Nephron progenitor cell (in vitro differentiated cells): ENCODE measurements around the gene RESP18.
A peak's percentile ranks its signal among the peaks of the same experiment; 100 is the strongest.

ENCODE experiments used
- DNase-seq: peaks from one replicate; pipeline ENCODE4 v3.0.0; 2021
- H3K27ac Mint-ChIP-seq: 2 replicates; pipeline ENCODE4 v1.8.0; 2021; ENCODE audit warnings: mild to moderate bottlenecking, moderate library complexity, mixed read lengths
- H3K27me3 Mint-ChIP-seq: 2 replicates; pipeline ENCODE4 v1.8.0; 2021; ENCODE audit warnings: mild to moderate bottlenecking, low read depth, mixed read lengths; ENCODE audit not compliant: poor library complexity
- H3K36me3 Mint-ChIP-seq: 2 replicates; pipeline ENCODE4 v1.8.0; 2021; ENCODE audit warnings: low read depth, mixed read lengths
- H3K4me1 Mint-ChIP-seq: 2 replicates; pipeline ENCODE4 v1.8.0; 2021; ENCODE audit warnings: mixed read lengths
- H3K4me3 Mint-ChIP-seq: 2 replicates; pipeline ENCODE4 v1.8.0; 2021; ENCODE audit warnings: mild to moderate bottlenecking, moderate library complexity, mixed read lengths
- H3K9me3 Mint-ChIP-seq: 2 replicates; pipeline ENCODE4 v1.8.0; 2021; ENCODE audit warnings: mild to moderate bottlenecking, moderate library complexity, mixed read lengths
- TF ChIP-seq, protein P1 (sequence below): fragments of 200-600 bp; sonication (generic); IDR thresholded peaks from 2 replicates; pipeline ENCODE4 v1.5.0; 2021; ENCODE audit warnings: antibody characterized with exemption

The RESP18 gene

DNA sequence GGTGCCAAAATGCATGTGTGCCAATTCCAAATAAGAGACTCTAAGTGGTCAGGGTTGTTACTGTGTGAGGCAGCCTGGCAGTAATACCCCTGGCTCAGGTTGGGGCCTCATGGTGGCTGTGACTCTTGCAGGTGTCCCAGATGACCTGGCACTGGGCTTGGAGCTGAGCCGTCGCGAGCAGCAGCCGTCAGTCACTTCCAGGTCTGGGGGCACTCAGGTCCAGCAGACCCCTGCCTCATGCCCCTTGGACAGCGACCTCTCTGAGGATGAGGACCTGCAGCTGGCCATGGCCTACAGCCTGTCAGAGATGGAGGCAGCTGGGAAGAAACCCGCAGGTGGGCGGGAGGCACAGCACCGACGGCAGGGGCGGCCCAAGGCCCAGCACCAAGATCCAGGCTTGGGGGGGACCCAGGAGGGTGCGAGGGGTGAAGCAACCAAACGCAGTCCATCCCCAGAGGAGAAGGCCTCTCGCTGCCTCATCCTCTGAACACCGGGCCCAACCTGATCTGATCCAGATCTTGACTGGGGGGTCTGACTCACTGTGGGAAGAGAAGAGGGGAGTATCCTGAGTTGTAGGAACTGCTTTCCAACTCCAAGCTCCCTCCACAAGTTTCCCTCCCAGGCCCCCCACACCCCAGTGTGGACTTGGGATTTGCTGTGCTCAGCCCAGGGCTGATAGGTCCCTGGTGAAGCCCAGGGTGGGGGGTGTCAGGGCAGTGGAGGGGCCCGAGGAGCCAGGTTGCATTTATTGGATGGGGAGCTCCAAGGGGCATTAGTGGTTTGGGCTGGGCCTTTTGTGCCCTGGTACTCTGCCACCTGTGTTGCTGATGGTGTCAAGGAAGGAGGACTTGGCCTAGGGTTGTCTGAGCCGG, 47.8 kb downstream of the RESP18 start:
- Mint-ChIP-seq H3K4me1 (peaks cover 46% of the 10 kb centered on the region), H3K9me3 (no peaks in the 10 kb centered on the region), H3K4me3 (no peak overlapping the region), H3K27ac (no peak overlapping the region), H3K27me3 (peaks cover 5% of the 10 kb centered on the region), H3K36me3 (peaks cover 10% of the 10 kb centered on the region)
- TF ChIP-seq, protein P1, sequence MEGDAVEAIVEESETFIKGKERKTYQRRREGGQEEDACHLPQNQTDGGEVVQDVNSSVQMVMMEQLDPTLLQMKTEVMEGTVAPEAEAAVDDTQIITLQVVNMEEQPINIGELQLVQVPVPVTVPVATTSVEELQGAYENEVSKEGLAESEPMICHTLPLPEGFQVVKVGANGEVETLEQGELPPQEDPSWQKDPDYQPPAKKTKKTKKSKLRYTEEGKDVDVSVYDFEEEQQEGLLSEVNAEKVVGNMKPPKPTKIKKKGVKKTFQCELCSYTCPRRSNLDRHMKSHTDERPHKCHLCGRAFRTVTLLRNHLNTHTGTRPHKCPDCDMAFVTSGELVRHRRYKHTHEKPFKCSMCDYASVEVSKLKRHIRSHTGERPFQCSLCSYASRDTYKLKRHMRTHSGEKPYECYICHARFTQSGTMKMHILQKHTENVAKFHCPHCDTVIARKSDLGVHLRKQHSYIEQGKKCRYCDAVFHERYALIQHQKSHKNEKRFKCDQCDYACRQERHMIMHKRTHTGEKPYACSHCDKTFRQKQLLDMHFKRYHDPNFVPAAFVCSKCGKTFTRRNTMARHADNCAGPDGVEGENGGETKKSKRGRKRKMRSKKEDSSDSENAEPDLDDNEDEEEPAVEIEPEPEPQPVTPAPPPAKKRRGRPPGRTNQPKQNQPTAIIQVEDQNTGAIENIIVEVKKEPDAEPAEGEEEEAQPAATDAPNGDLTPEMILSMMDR = no peak
- DNase-seq = no peak

DNA sequence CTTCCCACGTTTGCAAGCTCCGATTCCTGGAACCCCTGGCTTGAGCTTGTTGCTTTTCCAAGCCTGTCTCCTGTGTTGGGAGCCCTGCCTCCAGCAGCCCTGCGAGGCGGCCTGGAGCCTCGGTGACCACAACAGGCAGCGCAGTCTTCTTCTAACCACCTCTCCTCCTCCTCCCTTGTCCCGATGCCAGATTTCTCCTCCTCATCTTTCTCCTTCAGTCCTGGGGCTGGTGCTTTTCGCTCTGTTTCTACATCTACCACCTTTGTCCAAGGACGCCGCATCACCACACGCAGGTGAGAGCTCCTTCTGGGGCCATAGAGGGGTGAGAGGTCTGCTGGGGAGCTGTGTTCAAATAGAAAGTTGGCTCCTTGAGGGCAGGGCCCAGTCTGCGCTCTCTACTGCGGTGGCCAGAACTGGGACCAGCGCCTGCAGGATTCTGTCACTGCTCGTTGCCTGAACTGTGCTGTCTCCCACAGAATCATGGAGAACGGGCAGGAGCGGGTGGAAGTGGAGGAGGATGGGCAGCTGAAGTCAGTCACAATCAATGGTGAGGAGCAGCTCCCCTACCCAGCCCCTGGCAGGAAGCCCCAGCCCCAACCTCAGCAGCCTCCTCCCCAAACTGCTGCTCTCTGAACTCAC, 49.5 kb downstream of the RESP18 start:
- TF ChIP-seq, protein P1 = no peak
- H3K4me1 Mint-ChIP-seq = peaks cover 59% of the 10 kb centered on the region
- no peak overlapping the region for H3K27ac Mint-ChIP-seq
- no peak overlapping the region for H3K4me3 Mint-ChIP-seq
- H3K36me3 Mint-ChIP-seq = peaks cover 10% of the 10 kb centered on the region
- H3K27me3 Mint-ChIP-seq = peaks cover 5% of the 10 kb centered on the region
- H3K9me3 Mint-ChIP-seq = no peaks in the 10 kb centered on the region
- DNase-seq = no peak

DNA sequence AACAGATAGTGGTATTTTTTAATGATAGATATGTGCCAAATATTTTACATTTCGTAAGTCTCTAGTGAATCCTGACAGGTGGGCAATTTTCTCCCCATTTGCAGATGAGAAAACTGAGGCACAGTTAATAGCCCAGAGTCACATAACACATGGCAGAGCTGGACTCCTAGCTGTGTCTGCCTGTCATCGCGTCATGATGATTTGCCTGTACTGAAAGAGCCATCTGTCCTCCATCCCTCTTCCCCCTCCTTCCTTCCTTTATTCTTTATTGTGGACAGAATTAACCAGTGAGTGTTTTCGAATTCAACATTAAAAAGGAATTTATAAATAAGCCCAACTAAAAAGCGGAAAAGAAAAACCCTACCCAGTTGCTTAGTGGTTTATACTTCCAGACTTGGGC, 50.2 kb downstream of the RESP18 start:
- Mint-ChIP-seq H3K36me3 (peaks cover 10% of the 10 kb centered on the region), H3K4me3 (no peak overlapping the region), H3K27ac (no peak overlapping the region), H3K9me3 (no peaks in the 10 kb centered on the region), H3K27me3 (peaks cover 5% of the 10 kb centered on the region), H3K4me1 (peaks cover 66% of the 10 kb centered on the region)
- TF ChIP-seq, protein P1 = no peak
- no peak for DNase-seq

DNA sequence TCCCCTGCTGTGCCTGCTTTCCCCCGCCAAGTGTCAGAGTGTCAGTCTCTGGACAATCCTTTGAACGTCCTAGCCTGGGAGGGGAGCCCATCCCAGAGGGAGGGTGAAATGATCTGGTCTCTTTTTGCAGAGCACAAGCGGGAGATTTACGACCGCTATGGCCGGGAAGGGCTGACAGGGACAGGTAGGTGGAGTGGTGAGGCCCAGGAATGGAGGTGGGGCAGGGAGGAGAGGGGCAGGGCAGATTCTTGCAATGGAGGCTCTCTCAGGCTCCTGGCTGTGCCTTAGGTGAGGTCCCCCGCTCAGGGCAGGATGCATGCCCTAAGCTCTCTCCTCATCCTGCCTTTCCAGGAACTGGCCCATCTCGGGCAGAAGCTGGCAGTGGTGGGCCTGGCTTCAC, 51.0 kb downstream of the RESP18 start:
- no peaks in the 10 kb centered on the region for H3K9me3 Mint-ChIP-seq
- peak; percentile 36 for DNase-seq
- peak overlapping the region; percentile 19 for H3K27ac Mint-ChIP-seq
- H3K36me3 Mint-ChIP-seq = peaks cover 10% of the 10 kb centered on the region
- TF ChIP-seq, protein P1 = no peak
- H3K27me3 Mint-ChIP-seq = peaks cover 5% of the 10 kb centered on the region
- peaks cover 66% of the 10 kb centered on the region for H3K4me1 Mint-ChIP-seq
- no peak overlapping the region for H3K4me3 Mint-ChIP-seq

DNA sequence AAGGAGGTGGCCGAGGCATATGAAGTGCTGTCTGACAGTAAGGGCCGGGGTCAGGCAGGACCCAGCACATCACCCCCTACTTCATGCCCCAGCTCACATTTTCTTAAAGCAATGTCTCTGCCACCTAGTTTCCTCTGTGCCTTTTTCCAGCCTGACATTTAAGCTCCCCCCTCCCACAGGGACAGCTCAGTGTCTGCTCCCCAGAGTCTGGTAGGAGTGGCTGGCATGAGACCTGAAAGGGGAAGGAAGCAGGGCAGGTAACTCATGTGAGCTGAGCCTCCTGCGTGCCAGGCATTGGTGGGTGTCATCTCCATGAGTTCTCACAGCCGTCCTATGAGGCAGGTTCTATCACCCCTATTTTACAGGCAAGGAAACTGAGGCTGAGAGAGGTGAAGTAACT, 51.9 kb downstream of the RESP18 start:
- H3K36me3 Mint-ChIP-seq = peaks cover 10% of the 10 kb centered on the region
- peaks cover 58% of the 10 kb centered on the region for H3K4me1 Mint-ChIP-seq
- no peak for DNase-seq
- no peaks in the 10 kb centered on the region for H3K9me3 Mint-ChIP-seq
- TF ChIP-seq, protein P1 = no peak
- H3K27ac Mint-ChIP-seq = no peak overlapping the region
- H3K4me3 Mint-ChIP-seq = peak overlapping the region; percentile 91
- peaks cover 5% of the 10 kb centered on the region for H3K27me3 Mint-ChIP-seq
